GM21526 (cell line): ENCODE results near the gene LAMA4.
"Not testable (repeated sequence)": the region's sequence is repeated elsewhere in the genome, so short reads cannot be mapped to it uniquely, and the experiment has no call there.

Experiments used
- ATAC-seq: cut with Tn5 transposase; IDR thresholded peaks from one replicate; pipeline ENCODE4 v1.9.1; 2021; ENCODE audit warnings: moderate library complexity; ENCODE audit not compliant: unreplicated experiment, low FRiP score

Gene LAMA4

GRCh38 chr6:112113431-112113830, 140.9 kb downstream of the LAMA4 start:
- ATAC-seq: no peak

- ATAC-seq: no peak
Observed at GRCh38 chr6:112109262-112109661, 145.1 kb downstream of the LAMA4 start.

GRCh38 chr6:112106562-112106961, 147.8 kb downstream of the LAMA4 start:
- ATAC-seq: no peak

- not testable (repeated sequence) for ATAC-seq
Observed at GRCh38 chr6:112106026-112106425, 148.3 kb downstream of the LAMA4 start.

GRCh38 chr6:112100561-112100960, 153.8 kb downstream of the LAMA4 start:
- no peak for ATAC-seq

GRCh38 chr6:112096901-112097300, 157.5 kb downstream of the LAMA4 start:
- no peak for ATAC-seq

GRCh38 chr6:112087916-112088315, 166.5 kb downstream of the LAMA4 start:
- no peak for ATAC-seq

- peak; percentile 98 for ATAC-seq
Observed at GRCh38 chr6:112087136-112087911, 167.0 kb downstream of the LAMA4 start, which contains the start of the genes FAM229B and TUBE1. FAM229B (plus strand) TSS chr6:112087591; CDS start chr6:112099284, 11,693 bp downstream. TUBE1 (minus strand) TSS chr6:112087482; CDS start chr6:112087434, 48 bp downstream.

GRCh38 chr6:112086744-112087135, 167.6 kb downstream of the LAMA4 start:
- ATAC-seq: peak; percentile 33

- no peak for ATAC-seq
Observed at GRCh38 chr6:112085286-112086065, 168.9 kb downstream of the LAMA4 start.

- no peak for ATAC-seq
Observed at GRCh38 chr6:112081569-112081968, 172.8 kb downstream of the LAMA4 start.

- no peak for ATAC-seq
Observed at GRCh38 chr6:112066606-112067005, 187.8 kb downstream of the LAMA4 start.

- ATAC-seq: no peak
Observed at GRCh38 chr6:112065426-112065986, 188.9 kb downstream of the LAMA4 start.

GRCh38 chr6:112062966-112063365, 191.4 kb downstream of the LAMA4 start:
- no peak for ATAC-seq

- no peak for ATAC-seq
Observed at GRCh38 chr6:112061605-112062004, 192.8 kb downstream of the LAMA4 start.
